ENCODE measurements around the gene KIFAP3.

GRCh38 chr1:170096806-170097340 is 22.4 kb upstream of the KIFAP3 start:
- TF ChIP-seq, protein P1, sequence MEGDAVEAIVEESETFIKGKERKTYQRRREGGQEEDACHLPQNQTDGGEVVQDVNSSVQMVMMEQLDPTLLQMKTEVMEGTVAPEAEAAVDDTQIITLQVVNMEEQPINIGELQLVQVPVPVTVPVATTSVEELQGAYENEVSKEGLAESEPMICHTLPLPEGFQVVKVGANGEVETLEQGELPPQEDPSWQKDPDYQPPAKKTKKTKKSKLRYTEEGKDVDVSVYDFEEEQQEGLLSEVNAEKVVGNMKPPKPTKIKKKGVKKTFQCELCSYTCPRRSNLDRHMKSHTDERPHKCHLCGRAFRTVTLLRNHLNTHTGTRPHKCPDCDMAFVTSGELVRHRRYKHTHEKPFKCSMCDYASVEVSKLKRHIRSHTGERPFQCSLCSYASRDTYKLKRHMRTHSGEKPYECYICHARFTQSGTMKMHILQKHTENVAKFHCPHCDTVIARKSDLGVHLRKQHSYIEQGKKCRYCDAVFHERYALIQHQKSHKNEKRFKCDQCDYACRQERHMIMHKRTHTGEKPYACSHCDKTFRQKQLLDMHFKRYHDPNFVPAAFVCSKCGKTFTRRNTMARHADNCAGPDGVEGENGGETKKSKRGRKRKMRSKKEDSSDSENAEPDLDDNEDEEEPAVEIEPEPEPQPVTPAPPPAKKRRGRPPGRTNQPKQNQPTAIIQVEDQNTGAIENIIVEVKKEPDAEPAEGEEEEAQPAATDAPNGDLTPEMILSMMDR (IDR thresholded peaks at IDR 0.05): no peak
- no peak for TF ChIP-seq ZFX (IDR thresholded peaks at IDR 0.05; ENCODE audit: borderline replicate concordance)
